GM19324 (cell line): Measurements from ENCODE around the gene C1QB.

Experiments
- ATAC-seq: cut with Tn5 transposase; IDR thresholded peaks from one replicate; pipeline ENCODE4 v1.9.1; 2021; ENCODE audit warnings: mild to moderate bottlenecking, moderate library complexity; ENCODE audit not compliant: unreplicated experiment, low FRiP score

The C1QB gene, protein sequence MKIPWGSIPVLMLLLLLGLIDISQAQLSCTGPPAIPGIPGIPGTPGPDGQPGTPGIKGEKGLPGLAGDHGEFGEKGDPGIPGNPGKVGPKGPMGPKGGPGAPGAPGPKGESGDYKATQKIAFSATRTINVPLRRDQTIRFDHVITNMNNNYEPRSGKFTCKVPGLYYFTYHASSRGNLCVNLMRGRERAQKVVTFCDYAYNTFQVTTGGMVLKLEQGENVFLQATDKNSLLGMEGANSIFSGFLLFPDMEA

DNA sequence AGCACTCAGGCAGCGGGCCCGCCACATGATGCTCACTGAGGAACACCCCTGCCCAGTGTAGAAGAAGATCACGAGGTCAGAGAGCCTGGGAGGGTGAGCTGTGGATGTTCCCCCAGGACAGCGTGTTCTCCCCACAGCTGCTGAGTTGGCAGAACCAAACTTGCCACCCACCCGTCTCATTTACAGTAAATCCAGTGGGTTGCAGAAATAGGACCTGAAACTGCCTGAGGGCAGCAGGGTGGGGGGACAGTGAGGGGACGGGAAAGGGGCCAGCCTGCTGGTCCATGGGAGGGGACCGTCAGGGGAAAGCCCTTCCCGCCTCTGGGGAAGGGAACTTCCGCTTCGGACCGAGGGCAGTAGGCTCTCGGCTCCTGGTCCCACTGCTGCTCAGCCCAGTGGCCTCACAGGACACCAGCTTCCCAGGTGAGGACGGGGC is at the start of gene C1QB:
C1QB (plus strand) TSS at position 356 of the 436 bp plus-strand sequence. CDS start 6,227 bp downstream, outside the sequence.
- ATAC-seq = no peak

DNA sequence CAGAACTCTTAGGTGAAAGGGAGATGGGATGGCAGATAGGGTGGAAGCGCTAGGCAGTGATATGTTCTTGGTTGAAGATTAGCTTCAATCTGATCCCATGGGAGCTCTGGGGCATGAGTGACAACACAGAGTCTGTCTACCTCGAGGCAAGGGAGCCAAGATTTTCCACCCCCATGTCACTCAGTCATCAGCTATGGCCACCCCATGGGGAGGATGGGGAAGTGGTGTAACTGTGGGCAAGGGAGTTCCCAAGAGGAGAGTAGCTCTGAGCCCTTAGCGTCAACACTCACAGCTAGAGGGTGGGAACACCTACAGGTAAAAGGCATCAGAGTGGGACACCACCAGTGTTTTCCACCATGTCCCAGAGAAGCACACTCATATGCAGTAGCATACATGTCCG is 46.9 kb upstream of the C1QB start:
- ATAC-seq = no peak

DNA sequence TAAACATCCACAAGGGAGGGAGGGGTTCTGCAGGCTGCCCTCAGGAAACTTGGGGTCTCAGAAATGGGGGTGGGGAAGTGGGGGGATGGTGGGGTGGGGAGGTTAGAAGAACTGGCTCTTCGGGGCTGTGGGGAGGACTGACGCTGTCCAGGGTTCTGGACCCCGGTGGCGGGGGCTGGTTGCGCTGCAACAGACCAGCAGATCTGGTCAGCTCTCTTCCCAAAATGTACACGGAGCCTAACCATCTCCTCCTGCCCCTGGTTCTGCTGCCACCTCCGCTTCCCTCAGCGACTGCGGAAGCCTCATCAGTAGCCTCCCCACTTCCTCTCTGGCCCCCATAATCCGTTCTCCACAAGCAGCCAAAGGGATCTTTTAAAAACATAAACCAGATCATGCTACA is 45.9 kb upstream of the C1QB start:
- ATAC-seq = no peak

DNA sequence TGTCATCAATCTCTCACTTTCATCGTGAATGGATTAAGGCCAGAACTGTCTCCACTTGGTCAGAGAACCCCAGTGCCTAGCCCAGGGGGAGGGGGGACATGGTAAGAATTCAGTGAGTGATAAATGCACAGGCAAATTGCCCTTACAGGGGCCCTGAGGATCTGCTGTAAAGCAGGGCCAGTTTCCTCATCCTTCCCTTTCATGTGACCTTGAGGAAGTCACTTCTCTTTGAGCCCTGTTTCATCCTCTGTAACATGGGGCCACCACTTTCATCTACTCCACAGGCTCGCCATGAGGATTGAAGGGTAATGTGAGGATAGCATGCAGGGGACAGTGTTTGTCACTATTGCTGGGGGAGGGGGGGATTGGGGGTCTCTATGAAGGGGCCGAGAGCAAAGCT is 44.7 kb upstream of the C1QB start:
- no peak for ATAC-seq

DNA sequence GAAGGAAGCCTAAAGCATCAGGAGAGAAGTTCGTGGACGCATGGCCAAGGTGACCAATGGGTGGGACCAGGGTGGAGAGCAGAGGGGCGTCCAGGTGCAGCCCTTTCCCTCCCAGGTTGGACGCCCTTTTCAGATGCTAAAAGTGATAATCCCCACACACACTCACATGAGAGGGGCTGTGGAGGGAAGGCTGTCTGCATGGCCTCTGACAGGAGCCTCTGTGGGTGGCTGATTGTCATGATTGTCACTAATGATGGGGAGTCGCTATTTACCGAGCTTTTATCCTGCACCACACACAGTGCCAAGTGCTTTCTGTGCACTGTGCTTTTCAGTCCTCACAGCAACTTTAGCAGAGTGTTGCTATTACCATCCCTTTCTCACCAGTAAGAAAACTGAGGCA is 43.7 kb upstream of the C1QB start:
- ATAC-seq = no peak

DNA sequence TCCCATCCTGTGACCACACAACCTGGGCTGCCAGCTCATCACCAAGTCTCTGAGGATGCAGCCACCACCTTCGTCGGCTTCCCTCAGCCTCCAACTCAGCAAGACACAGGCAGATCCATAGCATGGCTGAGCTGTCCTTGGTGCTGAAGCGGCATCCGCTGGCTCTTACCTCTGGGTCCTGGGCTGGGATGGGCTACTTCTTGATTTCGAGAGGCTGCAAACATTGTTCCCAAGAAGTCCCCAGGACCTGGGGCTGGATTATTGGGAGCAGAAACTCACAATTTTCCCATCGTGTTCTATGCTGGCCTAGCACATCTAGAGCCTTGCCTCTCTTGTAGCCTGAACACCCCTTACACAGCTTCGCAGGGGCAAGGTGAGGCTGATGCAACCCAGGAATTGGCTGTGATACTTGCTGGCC is 41.5 kb upstream of the C1QB start:
- ATAC-seq = no peak

DNA sequence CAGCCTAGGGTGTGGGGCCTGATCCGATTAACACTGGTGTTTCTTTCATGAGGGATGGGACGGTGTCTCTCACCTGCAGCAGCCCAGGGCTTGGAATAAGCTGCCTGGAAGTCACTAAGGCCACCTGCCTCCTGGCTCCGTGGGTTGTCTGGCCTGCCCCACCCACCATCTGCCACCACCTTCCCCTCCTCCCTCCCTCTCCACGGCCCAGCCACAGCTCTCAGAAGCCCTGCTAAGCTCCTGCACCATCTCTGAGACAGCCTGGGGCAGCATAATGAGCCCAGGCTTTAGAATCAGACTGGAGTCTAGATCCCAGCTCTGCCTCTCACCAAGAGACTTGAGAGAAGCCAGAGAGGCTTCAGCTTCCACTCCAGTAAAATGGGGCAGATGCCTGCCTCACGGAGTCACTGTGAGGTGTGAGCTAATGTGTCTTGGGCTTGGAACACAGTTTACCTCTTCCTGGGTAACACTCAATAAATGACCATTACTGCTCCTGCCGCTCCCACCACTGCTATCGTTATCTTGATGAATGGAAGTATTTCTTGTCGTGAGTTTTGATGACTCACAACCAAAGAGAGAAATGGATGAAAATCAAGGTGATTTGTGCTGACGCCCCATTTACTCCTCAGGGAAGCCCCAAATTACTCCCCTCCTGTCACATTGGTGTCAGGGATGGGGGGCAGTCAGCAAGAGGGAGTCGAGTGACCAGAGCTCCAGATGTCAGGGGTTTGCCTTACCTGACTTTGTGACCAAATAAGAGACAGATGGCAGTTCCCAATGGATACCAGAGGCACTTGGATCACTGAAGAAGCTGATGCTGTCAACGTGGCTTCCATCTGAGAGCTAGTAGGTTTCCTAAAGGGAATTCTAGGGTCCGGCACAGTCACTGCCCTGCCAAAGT is 40.1 kb upstream of the C1QB start:
- ATAC-seq = no peak

DNA sequence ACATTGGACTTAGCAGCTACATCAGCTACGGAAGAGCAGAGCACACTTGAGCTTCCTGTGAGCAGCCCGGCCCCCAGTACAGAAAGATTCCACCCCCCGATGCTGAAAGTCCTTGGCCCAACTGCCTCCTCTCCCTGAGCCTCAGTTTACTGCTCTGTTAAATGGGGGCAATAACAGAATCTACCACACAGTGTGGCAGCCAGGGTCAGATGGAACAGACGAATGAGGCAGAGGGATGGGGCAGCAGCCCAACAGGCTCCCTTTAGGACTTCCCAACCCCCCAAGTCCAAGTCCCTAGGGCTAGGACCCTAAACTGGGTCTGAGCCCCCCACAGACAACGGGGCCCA is 39.5 kb upstream of the C1QB start:
- ATAC-seq = no peak

DNA sequence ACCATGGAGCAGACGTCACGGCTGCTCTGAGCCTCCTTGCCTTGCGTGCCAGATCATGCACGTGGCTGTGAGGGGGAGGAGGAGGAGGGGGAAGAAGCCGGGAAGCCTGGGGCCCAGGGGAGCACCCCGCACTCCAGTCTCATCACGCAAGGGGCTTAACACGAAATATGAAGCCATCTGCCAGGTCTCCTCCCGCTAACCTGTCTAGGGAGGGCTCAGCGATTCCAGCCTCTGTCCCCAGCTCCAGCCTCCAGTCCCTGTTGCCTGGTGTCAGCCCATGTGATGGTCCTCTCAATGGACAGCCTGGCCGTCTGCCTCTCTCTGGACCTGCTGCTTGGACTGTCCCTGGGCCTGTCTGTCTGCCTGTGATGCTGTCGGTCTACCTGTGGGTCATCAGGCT is 39.1 kb upstream of the C1QB start:
- no peak for ATAC-seq

DNA sequence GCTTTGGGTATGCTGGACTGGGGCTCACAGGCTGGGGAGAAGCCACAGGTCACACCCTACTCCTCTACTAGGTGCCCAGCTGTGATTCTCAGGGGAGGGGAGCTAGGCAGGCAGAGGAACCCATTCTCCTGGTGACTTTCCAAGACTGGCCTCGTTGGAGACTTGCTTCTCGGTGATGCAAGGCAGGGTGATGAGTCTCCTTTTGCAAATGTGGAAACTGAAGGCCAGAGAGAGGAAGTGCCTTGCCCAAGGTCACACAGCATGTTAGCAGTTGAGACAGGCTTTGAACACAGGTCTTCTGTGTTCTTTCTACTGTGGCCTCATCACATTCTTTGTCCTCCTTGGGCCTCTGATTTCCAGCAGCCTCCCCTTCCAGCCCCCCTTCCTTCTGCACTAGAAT is 37.1 kb upstream of the C1QB start:
- no peak for ATAC-seq

DNA sequence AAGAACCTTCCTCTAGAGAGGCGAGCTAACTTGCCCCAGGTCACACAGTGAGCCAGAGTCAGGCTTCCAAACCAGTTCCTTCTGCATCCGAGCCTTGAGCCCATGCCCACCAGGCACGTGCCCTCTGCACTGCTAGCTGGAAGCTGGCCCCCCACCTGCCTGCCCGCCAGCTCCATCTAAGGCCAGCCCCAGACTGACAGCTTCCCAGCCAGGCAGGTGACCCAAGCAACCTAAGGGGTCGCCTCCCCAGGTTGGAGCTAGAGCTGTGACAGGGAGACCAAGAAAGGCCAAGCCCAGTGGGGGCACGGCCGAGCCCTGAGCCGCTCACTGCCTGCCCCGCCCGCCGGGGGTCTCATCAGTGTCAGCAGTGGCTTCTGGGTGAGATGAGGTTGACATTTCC is 36.5 kb upstream of the C1QB start:
- no peak for ATAC-seq

DNA sequence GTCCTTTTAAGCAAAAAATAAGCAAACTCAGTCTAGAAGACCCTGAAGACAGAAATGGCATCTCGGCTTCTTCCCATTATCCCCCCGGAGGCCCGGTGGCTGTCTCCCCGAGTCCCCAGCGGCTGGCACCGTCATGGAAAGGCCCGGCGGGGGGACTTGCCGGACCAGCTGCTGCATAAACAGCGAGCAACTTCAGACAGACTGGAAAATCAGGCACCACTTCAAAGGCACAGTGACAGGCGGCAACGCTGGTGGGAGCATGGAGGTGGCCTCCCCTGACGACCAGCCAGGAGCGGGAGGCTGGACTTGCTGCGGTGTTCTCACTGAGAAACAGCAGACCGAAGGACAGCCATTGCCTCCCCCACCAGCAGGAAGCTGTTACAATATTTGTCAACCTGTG is 35.0 kb upstream of the C1QB start:
- ATAC-seq = no peak

DNA sequence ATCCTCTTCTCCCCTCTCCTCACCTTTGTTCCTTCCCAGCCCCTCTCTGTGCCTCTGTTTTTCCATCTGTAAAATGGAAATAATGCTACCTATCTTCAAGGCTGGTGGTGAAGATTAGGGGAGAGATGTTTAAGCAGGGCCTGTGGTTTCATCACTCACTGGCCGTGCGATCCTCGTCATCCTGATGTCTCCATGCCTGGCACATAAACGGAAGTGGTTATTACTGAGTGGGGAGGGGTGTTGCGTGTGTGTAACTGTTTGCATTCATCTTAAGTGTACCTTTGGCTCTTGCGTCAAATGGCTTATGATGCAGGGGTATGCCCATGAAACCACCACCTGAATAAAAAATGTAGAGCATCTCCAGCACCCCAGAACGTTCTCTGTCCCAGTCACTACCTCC is 33.8 kb upstream of the C1QB start:
- no peak for ATAC-seq

DNA sequence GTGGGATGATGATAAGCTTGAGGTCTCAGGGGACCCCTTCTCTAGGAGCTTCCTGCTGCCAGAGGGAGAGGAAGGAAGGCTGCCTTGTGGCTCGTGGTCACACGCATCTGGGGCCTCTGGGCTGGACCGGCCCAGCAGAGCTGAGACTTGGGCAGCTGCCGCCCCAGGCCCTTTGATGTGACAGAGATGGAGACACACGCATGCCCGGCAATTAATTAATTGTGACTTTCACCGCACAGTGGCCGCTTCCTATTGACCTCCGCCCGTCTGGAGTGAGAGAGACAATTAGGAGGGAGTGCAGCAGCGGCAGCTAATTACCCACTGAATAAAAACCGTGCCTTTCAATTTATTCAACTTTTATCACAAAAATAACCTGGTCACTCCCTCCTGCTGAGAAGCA is 33.2 kb upstream of the C1QB start:
- no peak for ATAC-seq

DNA sequence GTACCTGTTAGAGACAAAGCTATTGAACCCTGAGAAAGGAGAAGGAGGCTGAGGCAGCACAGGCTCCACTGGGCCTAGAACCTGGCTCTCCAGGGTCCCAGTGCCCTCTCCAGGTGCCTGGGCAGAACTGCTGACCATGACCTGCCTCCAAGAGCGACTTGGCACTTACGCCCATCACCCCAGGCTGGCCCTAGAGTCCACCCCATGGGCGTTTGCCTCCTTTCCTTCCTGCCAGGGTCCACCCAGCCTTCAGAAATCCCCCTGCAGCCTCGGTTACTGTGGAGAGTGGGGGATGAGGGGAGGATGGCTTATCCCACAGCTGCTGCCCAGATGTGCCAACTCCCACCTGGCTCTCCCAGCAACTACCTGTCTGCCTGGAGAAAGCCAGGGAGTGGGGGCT is 31.3 kb upstream of the C1QB start:
- ATAC-seq = no peak

DNA sequence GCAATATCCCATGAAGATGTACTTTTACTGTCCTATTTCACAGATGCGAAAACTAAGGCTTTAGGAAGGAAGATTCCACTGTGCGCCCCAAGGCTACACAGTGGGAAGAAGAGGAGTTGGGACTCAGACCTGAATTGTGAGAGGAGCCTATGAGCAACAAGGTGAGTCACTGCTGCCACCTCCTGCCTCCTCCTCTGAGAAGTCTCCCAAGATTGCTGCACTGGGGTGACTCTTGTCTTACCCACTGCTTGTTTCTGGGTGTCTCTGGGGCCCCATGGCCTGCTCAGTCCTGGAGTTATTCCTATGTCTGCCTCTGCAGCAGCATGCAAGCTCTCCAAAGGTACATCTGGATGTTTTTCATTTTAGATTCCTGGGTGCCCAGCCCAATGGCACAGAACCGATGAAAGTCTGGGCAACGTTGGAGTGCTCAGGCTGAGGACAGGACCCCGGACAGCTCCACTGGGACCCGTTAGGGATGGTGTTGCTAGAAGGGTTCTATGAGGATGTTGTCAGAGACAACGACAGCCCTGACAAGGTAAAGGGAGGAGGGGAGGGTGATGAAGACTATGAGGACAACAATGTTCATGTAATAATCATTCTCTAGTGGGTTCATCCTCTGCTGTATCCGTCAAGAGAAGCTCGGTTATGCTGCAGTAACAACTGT is 27.6 kb upstream of the C1QB start:
- ATAC-seq = no peak

DNA sequence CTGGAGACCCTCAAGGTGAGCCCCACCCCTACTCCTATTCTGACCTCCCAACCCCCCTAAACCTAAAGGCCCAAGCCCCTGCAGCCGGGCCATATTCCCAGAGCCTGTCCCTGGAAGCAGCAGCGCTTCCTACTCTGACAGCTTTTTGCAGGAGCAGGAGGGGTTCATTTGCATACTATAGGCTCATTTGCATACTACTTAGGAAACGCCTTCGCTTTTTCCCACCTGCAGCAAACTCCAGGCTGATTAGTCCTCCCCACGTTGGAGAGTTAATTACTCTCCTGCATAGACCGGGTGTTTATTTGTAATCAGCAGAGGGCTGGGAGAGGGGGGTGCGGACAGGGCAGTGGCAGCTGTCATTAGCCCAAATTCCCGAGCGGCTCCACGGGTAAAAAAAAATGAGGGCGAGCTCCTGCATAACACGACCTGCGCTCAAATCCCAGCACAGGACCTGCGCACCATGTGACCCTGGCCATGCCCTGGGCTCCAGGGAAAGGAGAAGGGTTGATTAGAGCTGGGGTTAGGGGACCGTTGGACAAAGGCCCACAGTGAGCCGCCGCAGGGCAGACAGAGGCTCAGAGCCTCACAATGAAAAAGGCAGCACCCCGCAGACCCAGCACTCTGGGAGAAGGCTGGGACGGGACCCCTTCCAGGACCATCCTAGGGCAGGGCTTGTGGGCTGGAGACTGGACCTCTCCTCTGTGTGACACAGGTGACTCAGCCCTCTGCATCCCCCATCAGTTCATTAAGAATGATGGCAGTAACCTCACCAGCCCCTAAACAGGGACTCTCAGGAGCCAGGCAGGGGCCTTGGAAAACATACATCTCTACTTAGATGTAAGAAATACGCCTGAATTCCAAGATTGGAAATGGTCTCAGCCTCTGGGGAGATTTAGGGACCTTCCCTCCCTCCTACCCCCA is 26.5 kb upstream of the C1QB start:
- no peak for ATAC-seq

DNA sequence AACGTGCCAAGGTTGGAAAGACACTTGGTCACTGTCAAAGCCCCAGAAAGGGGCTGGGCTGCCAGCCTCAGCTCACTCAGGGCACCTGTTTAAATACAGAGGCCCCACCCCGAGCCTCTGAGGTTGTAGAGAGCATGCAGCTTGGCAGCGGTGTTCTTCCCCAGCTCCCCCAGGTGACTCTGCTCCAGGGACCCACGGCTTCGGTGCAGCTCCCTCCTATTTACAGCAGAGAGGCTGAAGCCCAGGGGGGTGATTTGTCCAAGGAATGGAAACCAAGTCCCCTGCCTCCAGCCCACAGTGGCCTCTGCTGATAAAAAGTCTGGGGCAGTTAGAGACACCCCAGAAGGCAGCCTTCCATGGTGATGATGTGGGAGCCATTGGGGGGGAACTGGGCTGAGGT is 25.7 kb upstream of the C1QB start:
- no peak for ATAC-seq

DNA sequence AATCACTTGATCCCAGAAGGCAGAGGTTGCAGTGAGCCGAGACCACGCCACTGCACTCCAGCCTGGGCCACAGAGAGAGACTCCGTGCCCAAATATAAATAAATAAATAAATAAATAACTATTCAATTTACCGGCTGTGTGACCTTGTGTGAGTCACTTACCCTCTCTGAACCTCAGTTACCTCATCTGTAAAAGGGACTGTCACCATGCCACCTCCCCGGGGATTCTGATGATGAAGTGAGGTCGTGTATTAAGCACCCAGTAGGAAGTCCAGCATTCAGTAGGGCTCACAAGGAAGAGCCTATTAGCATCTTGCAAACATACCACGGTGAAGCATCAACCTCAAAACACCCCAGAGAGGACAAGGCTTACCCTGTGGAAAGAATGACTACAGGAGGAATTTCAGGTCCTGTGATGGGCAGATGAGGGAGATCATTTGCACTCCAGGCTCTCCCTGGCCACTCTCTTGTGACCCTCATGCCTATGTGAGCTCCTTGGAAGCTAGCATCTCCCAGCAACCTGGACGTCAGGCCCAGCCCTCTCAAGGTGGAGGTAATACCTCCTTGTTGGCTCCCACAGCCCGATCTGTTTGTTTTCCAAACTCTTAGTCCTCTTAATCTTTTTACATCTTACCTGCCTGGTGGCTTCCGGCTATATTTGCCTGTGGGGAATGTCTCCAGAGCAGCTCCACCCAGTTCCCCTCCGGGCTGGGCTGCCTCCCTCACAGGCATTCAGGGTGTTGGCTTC is 24.2 kb upstream of the C1QB start:
- ATAC-seq = no peak

DNA sequence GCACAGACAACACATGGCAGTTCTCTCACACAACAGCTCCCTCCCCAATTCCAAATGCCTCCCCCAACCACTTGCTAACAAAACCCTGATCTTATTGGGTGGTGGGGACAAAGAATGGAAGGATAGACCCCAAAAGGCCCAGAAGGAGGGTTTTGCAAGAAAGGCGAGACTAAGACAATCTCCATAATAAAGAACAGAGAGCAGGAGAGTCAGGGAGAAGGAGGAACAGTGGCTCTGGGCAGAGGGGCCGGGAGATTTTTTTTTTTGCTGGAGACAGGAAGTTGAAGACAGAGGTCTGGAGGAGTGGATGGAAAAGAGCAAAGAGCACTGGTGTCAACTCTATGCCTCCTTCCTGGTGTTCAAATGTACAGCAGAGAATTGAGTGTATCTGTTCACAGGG is 23.1 kb upstream of the C1QB start:
- no peak for ATAC-seq
